PFSK-1 (cell line): ENCODE results near the gene ZNF701.

Source experiments
- FOXP2 ChIP-seq: optimal IDR thresholded peaks from 2 replicates; pipeline ENCODE3; 2011; ENCODE audit warnings: borderline replicate concordance, control low read depth, inconsistent platforms; ENCODE audit not compliant: insufficient read depth; ENCODE audit errors: extremely low read length, extremely low read depth
- POLR2AphosphoS5 ChIP-seq: IDR thresholded peaks from 2 replicates; pipeline ENCODE4 v1.6.1; 2012; ENCODE audit warnings: low read depth, mild to moderate bottlenecking, control low read depth, low read length, moderate library complexity
- REST ChIP-seq, 2 experiments: IDR thresholded peaks; 2 replicates each; pipeline versions ENCODE4 v1.6.1 to v1.8.0; 2011 to 2012; ENCODE audit warnings: low read depth in 2 of 2, low read length in 2 of 2, control low read depth in 1 of 2, inconsistent platforms in 1 of 2, mild to moderate bottlenecking in 1 of 2, moderate library complexity in 1 of 2; ENCODE audit not compliant: insufficient read depth in 1 of 2
- SIN3A ChIP-seq: IDR thresholded peaks from 2 replicates; pipeline ENCODE4 v1.6.1; 2012; ENCODE audit warnings: mild to moderate bottlenecking, low read length, moderate library complexity, borderline replicate concordance; ENCODE audit not compliant: insufficient read depth
- TAF1 ChIP-seq: IDR thresholded peaks from 2 replicates; pipeline ENCODE4 v1.6.1; 2012; ENCODE audit warnings: low read length, control low read depth, borderline replicate concordance; ENCODE audit not compliant: insufficient read depth

ZNF701 gene

GRCh38 chr19:52532480-52532879 is 37.6 kb upstream of the ZNF701 start:
- TF ChIP-seq FOXP2 (no peak), REST (IDR thresholded peaks at IDR 0.05; ENCODE audit: insufficient read depth in 1 of 2, low read depth in 2 of 2, low read length in 2 of 2) (no peak), TAF1 (no peak), SIN3A (no peak)

DNA sequence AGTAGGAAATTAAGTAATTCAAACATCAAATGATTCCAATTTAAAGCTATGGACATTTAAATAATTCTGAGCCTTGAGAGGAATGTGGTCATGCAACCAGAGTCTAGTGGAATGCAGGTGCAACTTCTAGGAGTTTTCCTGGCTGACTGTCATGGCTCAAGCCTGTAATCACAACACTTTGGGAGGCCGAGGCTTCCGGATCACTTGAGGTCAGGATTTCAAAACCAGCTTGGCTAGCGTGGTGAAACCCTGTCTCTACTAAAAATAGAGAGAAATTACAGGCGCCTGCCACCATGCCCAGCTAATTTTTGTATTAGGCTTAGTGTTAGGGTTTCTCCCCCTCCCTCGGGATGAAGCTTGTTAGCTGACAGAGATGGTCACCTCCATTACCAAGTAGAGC is 36.2 kb upstream of the ZNF701 start:
- TF ChIP-seq FOXP2: no peak
- no peak for TF ChIP-seq REST (IDR thresholded peaks at IDR 0.05; ENCODE audit: insufficient read depth in 1 of 2, low read depth in 2 of 2, low read length in 2 of 2)
- TF ChIP-seq TAF1: no peak
- TF ChIP-seq SIN3A: no peak
- no peak for TF ChIP-seq POLR2AphosphoS5

DNA sequence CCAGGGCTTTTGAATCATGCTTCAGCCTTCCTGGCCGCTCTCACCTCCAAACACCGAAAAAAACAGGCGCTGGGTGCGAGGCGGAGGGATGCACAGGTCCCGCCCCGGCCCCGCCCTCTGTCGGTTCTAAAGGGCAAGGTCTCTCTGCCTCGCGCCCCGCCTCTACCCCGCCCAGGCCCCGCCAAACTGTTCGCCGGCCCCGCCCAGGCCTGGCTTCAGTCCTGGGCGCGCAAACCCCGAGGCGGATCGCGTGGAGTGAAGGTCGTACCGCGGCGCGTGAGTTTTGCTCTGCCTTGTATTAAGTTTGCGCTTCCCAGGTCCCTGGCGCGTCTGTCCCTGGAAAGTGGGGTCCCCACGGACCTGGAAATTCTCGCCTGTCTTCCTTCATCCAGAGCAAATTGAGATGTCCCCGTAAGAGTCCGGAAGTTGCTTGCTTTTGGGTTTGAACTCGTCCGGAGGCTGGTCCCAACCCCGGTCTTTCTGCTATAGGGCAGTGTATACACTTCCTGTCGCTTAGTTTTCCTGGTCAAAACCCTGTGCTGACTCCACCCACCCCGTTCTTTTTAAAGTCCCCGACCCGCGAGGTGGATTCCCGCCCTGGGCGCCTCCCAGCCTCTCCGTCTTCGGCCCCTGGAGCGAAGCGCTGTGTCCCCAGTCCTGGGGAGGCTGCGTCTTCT is 34.2 kb upstream of the ZNF701 start:
- TF ChIP-seq SIN3A (no peak), POLR2AphosphoS5 (no peak), TAF1 (no peak), REST (IDR thresholded peaks at IDR 0.05; ENCODE audit: insufficient read depth in 1 of 2, low read depth in 2 of 2, low read length in 2 of 2) (no peak), FOXP2 (no peak)

DNA sequence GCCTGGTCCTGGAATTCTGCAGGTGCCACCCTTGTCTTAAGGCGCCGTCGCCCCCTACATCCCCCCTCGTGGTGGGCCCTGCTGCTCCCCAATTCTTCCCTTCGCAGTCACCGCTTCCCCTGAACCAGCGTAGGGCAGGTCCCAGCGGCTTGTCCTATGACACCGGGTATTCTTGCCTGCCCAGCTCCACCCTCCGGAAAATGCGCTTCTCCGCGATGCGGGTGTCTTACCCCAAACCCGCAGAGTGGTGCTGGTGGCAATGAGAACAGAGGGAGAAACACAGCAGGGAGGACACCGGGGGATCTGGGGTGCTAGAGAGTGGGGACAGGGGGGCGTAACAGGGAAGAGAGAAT is 33.7 kb upstream of the ZNF701 start:
- no peak for TF ChIP-seq POLR2AphosphoS5
- TF ChIP-seq SIN3A: no peak
- TF ChIP-seq FOXP2: no peak
- no peak for TF ChIP-seq REST (IDR thresholded peaks at IDR 0.05; ENCODE audit: insufficient read depth in 1 of 2, low read depth in 2 of 2, low read length in 2 of 2)
- TF ChIP-seq TAF1: no peak

GRCh38 chr19:52541608-52542007 is 28.5 kb upstream of the ZNF701 start:
- TF ChIP-seq POLR2AphosphoS5: no peak
- TF ChIP-seq SIN3A: no peak
- no peak for TF ChIP-seq TAF1
- TF ChIP-seq REST (IDR thresholded peaks at IDR 0.05; ENCODE audit: insufficient read depth in 1 of 2, low read depth in 2 of 2, low read length in 2 of 2): no peak
- TF ChIP-seq FOXP2: no peak
